HL-60 (cell line): ENCODE measurements around the gene PLXNA2.

Experiments
- DNase-seq, 2 experiments: peaks; one replicate each; pipeline ENCODE4 v3.0.0-alpha.2; 2010 to 2020; ENCODE audit warnings: low read depth in 1 of 2, low spot score in 1 of 2
- H3K27ac ChIP-seq: fragments of 250-450 bp; sonication (Bioruptor Pico); replicated peaks from 2 replicates; pipeline ENCODE4 v1.5.1; 2020; ENCODE audit warnings: mild to moderate bottlenecking, moderate library complexity
- H3K27me3 ChIP-seq: fragments of 250-450 bp; sonication (Bioruptor Pico); 2 replicates; pipeline ENCODE4 v1.5.1; 2021; ENCODE audit warnings: mild to moderate bottlenecking, moderate library complexity; ENCODE audit not compliant: insufficient read depth, poor library complexity, severe bottlenecking
- H3K4me3 ChIP-seq: replicated peaks from 2 replicates; pipeline ENCODE4 v1.5.1; 2011; ENCODE audit warnings: mild to moderate bottlenecking, control low read depth, low read length; ENCODE audit not compliant: insufficient read depth
- GABPA ChIP-seq: IDR thresholded peaks from 2 replicates; pipeline ENCODE4 v1.6.1; 2012; ENCODE audit warnings: low read depth
- POLR2AphosphoS5 ChIP-seq: IDR thresholded peaks from 2 replicates; pipeline ENCODE4 v1.6.1; 2012; ENCODE audit warnings: low read depth
- SPI1 ChIP-seq: IDR thresholded peaks from 2 replicates; pipeline ENCODE4 v1.6.1; 2012; ENCODE audit warnings: low read depth, mild to moderate bottlenecking, borderline replicate concordance
- TF ChIP-seq, protein P1 (sequence below): IDR thresholded peaks from one replicate; pipeline ENCODE4 v1.5.1; 2011; ENCODE audit warnings: low read length, control low read depth, inconsistent platforms; ENCODE audit not compliant: insufficient read depth
- TF ChIP-seq, protein P2 (sequence below): IDR thresholded peaks from 2 replicates; pipeline ENCODE4 v1.6.1; 2012; ENCODE audit warnings: low read depth; ENCODE audit not compliant: insufficient replicate concordance

Gene PLXNA2

DNA sequence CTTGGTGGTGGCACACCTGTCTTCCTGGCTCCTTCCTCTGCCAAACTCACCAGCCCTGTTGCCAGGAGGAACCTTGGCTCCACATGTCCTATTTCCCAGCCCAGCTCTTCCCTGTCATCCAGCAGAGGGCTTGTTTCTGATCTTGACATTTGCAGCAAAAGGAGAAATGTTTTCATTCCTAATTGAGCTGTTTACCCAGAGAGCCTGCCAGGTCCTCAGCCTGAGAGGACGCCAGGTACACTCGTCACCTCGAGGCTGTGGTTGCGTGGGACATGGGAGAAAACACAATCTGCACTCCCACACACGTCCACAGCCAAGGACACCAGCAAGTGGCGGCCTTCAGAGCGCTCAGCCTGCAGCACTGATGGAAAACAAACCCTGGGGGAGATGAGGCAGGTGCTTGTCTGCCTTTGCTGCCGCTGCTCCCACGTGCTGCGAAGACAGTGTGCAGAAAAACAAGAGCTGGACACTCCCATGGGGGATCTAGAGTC lies 200.4 kb downstream of the PLXNA2 start:
- peaks cover 7% of the 10 kb centered on the region for H3K27me3 ChIP-seq
- no peak overlapping the region for H3K27ac ChIP-seq
- no peak for DNase-seq
- TF ChIP-seq POLR2AphosphoS5 = no peak
- no peak overlapping the region for H3K4me3 ChIP-seq

DNA sequence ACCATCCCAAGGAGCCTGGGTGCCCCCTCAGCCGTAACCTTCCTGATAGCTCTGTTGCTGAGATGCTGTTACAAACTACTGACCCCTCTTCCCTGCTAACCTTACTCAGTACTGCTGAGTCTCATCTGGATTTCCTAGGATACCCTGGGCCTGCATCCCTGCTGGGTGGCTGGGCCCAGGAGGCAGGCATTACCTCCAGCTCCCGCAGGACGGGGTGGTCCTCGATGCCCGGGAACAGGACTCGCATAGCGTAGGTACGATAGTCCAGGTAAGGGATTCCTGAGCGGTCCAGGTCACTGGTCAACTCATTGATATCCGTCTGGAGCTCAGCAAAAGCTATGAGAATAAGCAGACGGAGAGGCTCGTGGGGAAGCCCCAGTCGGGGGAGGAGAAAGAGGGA lies 201.3 kb downstream of the PLXNA2 start:
- Histone ChIP-seq H3K4me3 (no peak overlapping the region), H3K27ac (no peak overlapping the region), H3K27me3 (peaks cover 7% of the 10 kb centered on the region)
- no peak for DNase-seq
- TF ChIP-seq POLR2AphosphoS5 (no peak), SPI1 (no peak), GABPA (no peak)
- TF ChIP-seq, protein P1, sequence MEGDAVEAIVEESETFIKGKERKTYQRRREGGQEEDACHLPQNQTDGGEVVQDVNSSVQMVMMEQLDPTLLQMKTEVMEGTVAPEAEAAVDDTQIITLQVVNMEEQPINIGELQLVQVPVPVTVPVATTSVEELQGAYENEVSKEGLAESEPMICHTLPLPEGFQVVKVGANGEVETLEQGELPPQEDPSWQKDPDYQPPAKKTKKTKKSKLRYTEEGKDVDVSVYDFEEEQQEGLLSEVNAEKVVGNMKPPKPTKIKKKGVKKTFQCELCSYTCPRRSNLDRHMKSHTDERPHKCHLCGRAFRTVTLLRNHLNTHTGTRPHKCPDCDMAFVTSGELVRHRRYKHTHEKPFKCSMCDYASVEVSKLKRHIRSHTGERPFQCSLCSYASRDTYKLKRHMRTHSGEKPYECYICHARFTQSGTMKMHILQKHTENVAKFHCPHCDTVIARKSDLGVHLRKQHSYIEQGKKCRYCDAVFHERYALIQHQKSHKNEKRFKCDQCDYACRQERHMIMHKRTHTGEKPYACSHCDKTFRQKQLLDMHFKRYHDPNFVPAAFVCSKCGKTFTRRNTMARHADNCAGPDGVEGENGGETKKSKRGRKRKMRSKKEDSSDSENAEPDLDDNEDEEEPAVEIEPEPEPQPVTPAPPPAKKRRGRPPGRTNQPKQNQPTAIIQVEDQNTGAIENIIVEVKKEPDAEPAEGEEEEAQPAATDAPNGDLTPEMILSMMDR = no peak
- TF ChIP-seq, protein P2, sequence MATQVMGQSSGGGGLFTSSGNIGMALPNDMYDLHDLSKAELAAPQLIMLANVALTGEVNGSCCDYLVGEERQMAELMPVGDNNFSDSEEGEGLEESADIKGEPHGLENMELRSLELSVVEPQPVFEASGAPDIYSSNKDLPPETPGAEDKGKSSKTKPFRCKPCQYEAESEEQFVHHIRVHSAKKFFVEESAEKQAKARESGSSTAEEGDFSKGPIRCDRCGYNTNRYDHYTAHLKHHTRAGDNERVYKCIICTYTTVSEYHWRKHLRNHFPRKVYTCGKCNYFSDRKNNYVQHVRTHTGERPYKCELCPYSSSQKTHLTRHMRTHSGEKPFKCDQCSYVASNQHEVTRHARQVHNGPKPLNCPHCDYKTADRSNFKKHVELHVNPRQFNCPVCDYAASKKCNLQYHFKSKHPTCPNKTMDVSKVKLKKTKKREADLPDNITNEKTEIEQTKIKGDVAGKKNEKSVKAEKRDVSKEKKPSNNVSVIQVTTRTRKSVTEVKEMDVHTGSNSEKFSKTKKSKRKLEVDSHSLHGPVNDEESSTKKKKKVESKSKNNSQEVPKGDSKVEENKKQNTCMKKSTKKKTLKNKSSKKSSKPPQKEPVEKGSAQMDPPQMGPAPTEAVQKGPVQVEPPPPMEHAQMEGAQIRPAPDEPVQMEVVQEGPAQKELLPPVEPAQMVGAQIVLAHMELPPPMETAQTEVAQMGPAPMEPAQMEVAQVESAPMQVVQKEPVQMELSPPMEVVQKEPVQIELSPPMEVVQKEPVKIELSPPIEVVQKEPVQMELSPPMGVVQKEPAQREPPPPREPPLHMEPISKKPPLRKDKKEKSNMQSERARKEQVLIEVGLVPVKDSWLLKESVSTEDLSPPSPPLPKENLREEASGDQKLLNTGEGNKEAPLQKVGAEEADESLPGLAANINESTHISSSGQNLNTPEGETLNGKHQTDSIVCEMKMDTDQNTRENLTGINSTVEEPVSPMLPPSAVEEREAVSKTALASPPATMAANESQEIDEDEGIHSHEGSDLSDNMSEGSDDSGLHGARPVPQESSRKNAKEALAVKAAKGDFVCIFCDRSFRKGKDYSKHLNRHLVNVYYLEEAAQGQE = no peak

DNA sequence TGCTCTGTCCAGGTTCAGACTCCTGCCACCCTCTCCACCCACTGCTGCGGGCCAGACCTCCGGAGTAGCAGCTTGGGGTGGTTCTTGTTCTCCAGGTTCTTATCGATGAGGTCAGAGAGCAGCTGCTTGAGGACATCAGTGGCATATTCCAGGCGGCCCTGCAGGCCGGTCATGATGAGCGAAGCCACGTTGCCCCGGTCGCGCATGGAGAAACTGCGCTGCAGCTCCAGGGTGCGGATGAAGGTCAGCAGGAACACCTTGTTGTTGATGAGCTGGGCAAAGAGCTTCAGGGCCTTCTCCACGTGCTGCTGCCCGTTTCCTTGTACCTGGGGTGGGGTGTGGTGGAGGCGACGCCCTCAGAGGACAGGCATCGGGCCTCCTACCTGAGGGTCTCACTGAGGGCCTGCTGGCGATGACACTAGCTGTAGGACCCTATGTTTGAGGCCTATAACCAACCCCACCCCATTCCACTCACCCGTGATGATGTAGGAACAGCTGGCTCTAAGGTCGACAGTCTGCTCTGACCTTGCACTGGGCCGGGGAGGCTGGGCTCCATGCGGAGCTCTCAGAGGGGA lies 202.1 kb downstream of the PLXNA2 start:
- no peak overlapping the region for H3K4me3 ChIP-seq
- H3K27me3 ChIP-seq = peaks cover 7% of the 10 kb centered on the region

DNA sequence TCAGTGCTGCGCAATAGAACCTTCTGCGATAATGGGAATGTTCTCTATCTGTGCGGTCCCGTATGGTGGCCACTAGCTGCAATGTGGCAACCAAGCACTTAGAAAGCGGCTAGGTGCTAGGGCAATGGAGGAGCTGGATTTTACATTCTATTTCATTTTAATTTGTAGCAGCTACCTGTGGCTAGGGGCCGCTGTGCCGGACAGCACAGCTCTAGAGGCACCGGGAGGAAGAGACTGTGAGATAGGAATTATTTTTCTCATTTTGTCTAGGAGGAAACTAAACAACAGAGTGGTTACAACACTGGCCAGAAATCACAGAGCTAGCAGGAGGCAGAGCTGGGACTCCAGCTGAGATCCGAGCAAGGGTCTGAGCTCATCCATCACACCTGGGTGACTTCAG lies 202.7 kb downstream of the PLXNA2 start:
- no peak for TF ChIP-seq SPI1
- TF ChIP-seq GABPA = no peak
- TF ChIP-seq POLR2AphosphoS5 = no peak
- TF ChIP-seq, protein P2 = no peak
- TF ChIP-seq, protein P1 = no peak
- Histone ChIP-seq H3K4me3 (no peak overlapping the region), H3K27ac (no peak overlapping the region), H3K27me3 (peaks cover 7% of the 10 kb centered on the region)
- DNase-seq = no peak

More for the DNA sequence above, 202.1 kb downstream of the PLXNA2 start:
- H3K27ac ChIP-seq = no peak overlapping the region
- TF ChIP-seq SPI1 (no peak), POLR2AphosphoS5 (no peak), GABPA (no peak)
- TF ChIP-seq, protein P1 = no peak
- TF ChIP-seq, protein P2 = no peak
- no peak for DNase-seq
